H9 (cell line): ENCODE data around the gene ELF1. TPM values are rescaled to one million over a fixed set of nuclear protein-coding genes. Genes with fewer than 3 reads are reported as not detected.

Experiments used
- DNase-seq: peaks from one replicate; pipeline ENCODE4 v3.0.0-alpha.2; 2017
- H2AFZ ChIP-seq: one replicate; pipeline ENCODE4 v1.6.1; 2013; ENCODE audit warnings: mild to moderate bottlenecking, low read length, control low read depth, moderate library complexity
- H2AK5ac ChIP-seq: 2 replicates; pipeline ENCODE4 v1.6.1; 2013; ENCODE audit warnings: low read length, control low read depth, mixed read lengths; ENCODE audit not compliant: insufficient read length
- H2BK120ac ChIP-seq: one replicate; pipeline ENCODE4 v1.6.1; 2013; ENCODE audit warnings: low read depth, mild to moderate bottlenecking, low read length, control low read depth, inconsistent platforms; ENCODE audit not compliant: poor library complexity, severe bottlenecking
- H2BK12ac ChIP-seq: 2 replicates; pipeline ENCODE4 v1.6.1; 2013; ENCODE audit warnings: low read length, control low read depth, mixed read lengths, low read depth; ENCODE audit not compliant: insufficient read length
- H2BK15ac ChIP-seq: 2 replicates; pipeline ENCODE4 v1.6.1; 2013; ENCODE audit warnings: low read depth, low read length, control low read depth
- H2BK20ac ChIP-seq: one replicate; pipeline ENCODE4 v1.6.1; 2013; ENCODE audit warnings: low read depth, mild to moderate bottlenecking, low read length, control low read depth, inconsistent platforms; ENCODE audit not compliant: poor library complexity, severe bottlenecking
- H2BK5ac ChIP-seq: 2 replicates; pipeline ENCODE4 v1.6.1; 2013; ENCODE audit warnings: low read length, control low read depth, mixed read lengths; ENCODE audit not compliant: insufficient read length
- H3K14ac ChIP-seq: 2 replicates; pipeline ENCODE4 v1.6.1; 2013; ENCODE audit warnings: low read length, control low read depth; ENCODE audit not compliant: insufficient read depth
- H3K18ac ChIP-seq: 2 replicates; pipeline ENCODE4 v1.6.1; 2013; ENCODE audit warnings: low read depth, mild to moderate bottlenecking, mixed read lengths, low read length, control low read depth; ENCODE audit not compliant: insufficient read length
- H3K23ac ChIP-seq: 2 replicates; pipeline ENCODE4 v1.6.1; 2013; ENCODE audit warnings: low read length, control low read depth, mixed read lengths, low read depth; ENCODE audit not compliant: insufficient read length
- H3K23me2 ChIP-seq: 2 replicates; pipeline ENCODE4 v1.6.1; 2013; ENCODE audit warnings: low read depth, mild to moderate bottlenecking, mixed read lengths, low read length, control low read depth; ENCODE audit not compliant: insufficient read length, poor library complexity, severe bottlenecking
- H3K27ac ChIP-seq: 2 replicates; pipeline ENCODE4 v1.5.1; 2013; ENCODE audit warnings: low read length, control low read depth, mixed read lengths, low read depth; ENCODE audit not compliant: insufficient read length
- H3K27me3 ChIP-seq: 2 replicates; pipeline ENCODE4 v1.6.1; 2013; ENCODE audit warnings: low read length, control low read depth, inconsistent platforms; ENCODE audit not compliant: insufficient read depth
- H3K4ac ChIP-seq: 2 replicates; pipeline ENCODE4 v1.6.1; 2013; ENCODE audit warnings: low read depth, mild to moderate bottlenecking, control low read depth, inconsistent platforms, low read length, moderate library complexity
- H3K4me1 ChIP-seq: 2 replicates; pipeline ENCODE4 v1.6.1; 2013; ENCODE audit warnings: low read length, control low read depth, inconsistent platforms; ENCODE audit not compliant: insufficient read depth
- H3K4me2 ChIP-seq: 2 replicates; pipeline ENCODE4 v1.6.1; 2013; ENCODE audit warnings: low read length, control low read depth, mixed read lengths; ENCODE audit not compliant: insufficient read length, insufficient read depth
- H3K56ac ChIP-seq: 2 replicates; pipeline ENCODE4 v1.6.1; 2013; ENCODE audit warnings: low read depth, mild to moderate bottlenecking, mixed read lengths, low read length, control low read depth; ENCODE audit not compliant: insufficient read length
- H3K79me1 ChIP-seq: 2 replicates; pipeline ENCODE4 v1.6.1; 2013; ENCODE audit warnings: low read depth, mild to moderate bottlenecking, moderate library complexity, low read length, control low read depth, inconsistent platforms; ENCODE audit not compliant: insufficient read depth, poor library complexity, severe bottlenecking
- H3K79me2 ChIP-seq: 2 replicates; pipeline ENCODE4 v1.6.1; 2013; ENCODE audit warnings: low read length, control low read depth, inconsistent platforms; ENCODE audit not compliant: insufficient read depth
- H3K9ac ChIP-seq: 2 replicates; pipeline ENCODE4 v1.6.1; 2013; ENCODE audit warnings: low read length, control low read depth, mixed read lengths; ENCODE audit not compliant: insufficient read length; ENCODE audit errors: extremely low read depth
- H3K9me3 ChIP-seq: one replicate; pipeline ENCODE4 v1.6.1; 2013; ENCODE audit warnings: low read depth, low read length, inconsistent platforms; ENCODE audit not compliant: control insufficient read depth
- H3T11ph ChIP-seq: one replicate; pipeline ENCODE4 v1.6.1; 2013; ENCODE audit warnings: mild to moderate bottlenecking, low read length, control low read depth, inconsistent platforms
- H4K20me1 ChIP-seq: one replicate; pipeline ENCODE4 v1.6.1; 2013; ENCODE audit not compliant: control insufficient read depth, insufficient read length, insufficient read depth
- H4K5ac ChIP-seq: 2 replicates; pipeline ENCODE4 v1.6.1; 2013; ENCODE audit warnings: low read depth, mild to moderate bottlenecking, mixed read lengths, low read length, control low read depth; ENCODE audit not compliant: insufficient read length
- H4K8ac ChIP-seq: replicated peaks from 2 replicates; pipeline ENCODE4 v1.6.1; 2013; ENCODE audit warnings: low read length, control low read depth, mixed read lengths, low read depth; ENCODE audit not compliant: insufficient read length
- H4K91ac ChIP-seq: 2 replicates; pipeline ENCODE4 v1.6.1; 2013; ENCODE audit warnings: low read depth, mild to moderate bottlenecking, moderate library complexity, mixed read lengths, low read length, control low read depth; ENCODE audit not compliant: insufficient read length
- H3K27ac Mint-ChIP-seq, 3 experiments: 2 replicates in 2 of 3; 3 replicates in 1 of 3; pipeline ENCODE4 v1.8.0; 2020 to 2021; ENCODE audit warnings: mixed read lengths in 3 of 3, mild to moderate bottlenecking in 1 of 3, moderate library complexity in 1 of 3
- H3K27me3 Mint-ChIP-seq: 2 replicates; pipeline ENCODE4 v1.8.0; 2021; ENCODE audit warnings: low read depth, mild to moderate bottlenecking, moderate library complexity, mixed read lengths
- H3K36me3 Mint-ChIP-seq, 3 experiments: 2 replicates in 2 of 3; 3 replicates in 1 of 3; pipeline ENCODE4 v1.8.0; 2020 to 2021; ENCODE audit warnings: low read depth in 3 of 3, mixed read lengths in 3 of 3; ENCODE audit not compliant: insufficient read depth in 1 of 3
- H3K4me1 Mint-ChIP-seq, 2 experiments: 2 replicates each; pipeline ENCODE4 v1.8.0; 2020; ENCODE audit warnings: mixed read lengths in 2 of 2
- H3K4me3 Mint-ChIP-seq, 2 experiments: 2 replicates in 1 of 2; 3 replicates in 1 of 2; pipeline ENCODE4 v1.8.0; 2020 to 2021; ENCODE audit warnings: mild to moderate bottlenecking in 2 of 2, mixed read lengths in 2 of 2, moderate library complexity in 1 of 2
- H3K9me3 Mint-ChIP-seq, 2 experiments: 2 replicates in 1 of 2; 3 replicates in 1 of 2; pipeline ENCODE4 v1.8.0; 2020; ENCODE audit warnings: mild to moderate bottlenecking in 2 of 2, mixed read lengths in 2 of 2, moderate library complexity in 1 of 2
- CTCF ChIP-seq: fragments of 200-600 bp; sonication (generic); conservative IDR thresholded peaks from 3 replicates; pipeline ENCODE4 v1.8.0; 2021; ENCODE audit warnings: antibody characterized with exemption, mild to moderate bottlenecking
- WGBS: extraction: QIAGEN DNeasy Blood & Tissue Kit; methylation state at CpG from one replicate; pipeline ENCODE4 v1.1.7; 2013; ENCODE audit warnings: missing lambda C conversion rate, low lambda C conversion rate, mixed read lengths; ENCODE audit not compliant: insufficient read length; ENCODE audit errors: extremely low coverage; 5-methylcytosine and 5-hydroxymethylcytosine counted together
- total RNA-seq: library from RNA; stranded (reverse); gene quantifications from 2 replicates; pipeline ENCODE4 v1.2.1, GENCODE V29; 2021

Gene ELF1
- total RNA-seq, 1 experiment from 2014 or later = 15.5 TPM

- H2AFZ ChIP-seq = no peak overlapping the region
- H3K9me3 Mint-ChIP-seq = no peaks in the 10 kb centered on the region
- H3K79me2 ChIP-seq = no peaks in the 10 kb centered on the region
- no peaks in the 10 kb centered on the region for H3K23me2 ChIP-seq
- no peak overlapping the region for H3T11ph ChIP-seq
- H3K4ac ChIP-seq = no peak overlapping the region
- H3K18ac ChIP-seq = no peak overlapping the region
- H3K23ac ChIP-seq = no peak overlapping the region
- no peaks in the 10 kb centered on the region for H3K9me3 ChIP-seq
- no peak overlapping the region for H3K14ac ChIP-seq
- H2BK15ac ChIP-seq = no peak overlapping the region
- peaks cover 0 to 4% (median 0%) of the 10 kb centered on the region in 3 experiments; a peak in 2 of 7 replicates for H3K36me3 Mint-ChIP-seq
- peaks cover 7% of the 10 kb centered on the region for H3K27me3 Mint-ChIP-seq
- no peak for TF ChIP-seq CTCF
- H2BK120ac ChIP-seq = no peak overlapping the region
- peaks cover 19 to 23% of the 10 kb centered on the region in 2 experiments for H3K4me1 Mint-ChIP-seq
- no peak overlapping the region for H4K5ac ChIP-seq
- WGBS = no CpG with 5 or more reads among the region's 11 CpGs
- no peaks in the 10 kb centered on the region for H3K27me3 ChIP-seq
- no peak overlapping the region for H2BK20ac ChIP-seq
- H4K20me1 ChIP-seq = no peaks in the 10 kb centered on the region
- H2BK12ac ChIP-seq = no peak overlapping the region
- no peak overlapping the region for H2AK5ac ChIP-seq
- H3K56ac ChIP-seq = no peak overlapping the region
- H3K4me3 Mint-ChIP-seq = no peak overlapping the region
- no peak overlapping the region for H3K9ac ChIP-seq
- no peak overlapping the region for H4K8ac ChIP-seq
- H3K79me1 ChIP-seq = peaks cover 4% of the 10 kb centered on the region
- H3K27ac Mint-ChIP-seq = no peak overlapping the region
- H3K4me1 ChIP-seq = no peaks in the 10 kb centered on the region
- H3K4me2 ChIP-seq = no peak overlapping the region
- DNase-seq = no peak
- no peak overlapping the region for H4K91ac ChIP-seq
- no peak overlapping the region for H3K27ac ChIP-seq
- no peak overlapping the region for H2BK5ac ChIP-seq
These were observed 38.0 kb upstream of the ELF1 start for GRCh38 chr13:41056826-41057711.
